ENCODE data around the gene ST6GALNAC3. TPM values are rescaled to one million over a fixed set of nuclear protein-coding genes. Genes with fewer than 3 reads are reported as not detected.

Gene ST6GALNAC3
- total RNA-seq, 4 donors from 2014 or later = 5.9 to 29.8 (median 11.7) TPM

GRCh38 chr1:76209648-76210047 is 135.1 kb downstream of the ST6GALNAC3 start:
- TF ChIP-seq CTCF (IDR thresholded peaks at IDR 0.05; ENCODE audit: low read depth) = no peak

GRCh38 chr1:76210160-76210559 is 135.6 kb downstream of the ST6GALNAC3 start:
- TF ChIP-seq CTCF (IDR thresholded peaks at IDR 0.05; ENCODE audit: low read depth) = no peak

- TF ChIP-seq CTCF (IDR thresholded peaks at IDR 0.05; ENCODE audit: low read depth) = no peak
These were observed 144.3 kb downstream of the ST6GALNAC3 start for GRCh38 chr1:76218888-76219287.

- TF ChIP-seq CTCF (IDR thresholded peaks at IDR 0.05; ENCODE audit: low read depth) = no peak
These were observed 144.8 kb downstream of the ST6GALNAC3 start for GRCh38 chr1:76219366-76219818.

GRCh38 chr1:76224752-76225151 is 150.2 kb downstream of the ST6GALNAC3 start:
- no peak for TF ChIP-seq CTCF (IDR thresholded peaks at IDR 0.05; ENCODE audit: low read depth)

- TF ChIP-seq CTCF (IDR thresholded peaks at IDR 0.05; ENCODE audit: low read depth) = no peak
These were observed 151.0 kb downstream of the ST6GALNAC3 start for GRCh38 chr1:76225526-76225925.

- TF ChIP-seq CTCF (IDR thresholded peaks at IDR 0.05; ENCODE audit: low read depth) = no peak
These were observed 153.1 kb downstream of the ST6GALNAC3 start for GRCh38 chr1:76227621-76228020.

Data from subcutaneous adipose tissue (tissue), 4 donors.